Activated B cell treated with CpG ODN at 0.5 μM for 24 hours (primary cell): ENCODE results near the gene AGBL3. TPM values are rescaled to one million over a fixed set of nuclear protein-coding genes. Genes with fewer than 3 reads are reported as not detected.
"Not testable (repeated sequence)": the region's sequence is repeated elsewhere in the genome, so short reads cannot be mapped to it uniquely, and the experiment has no call there.

Experiments
- ATAC-seq: fragments of 200-7000 bp; cut with Tn5 transposase; one replicate; pipeline ENCODE4 v1.10.0; 2021; ENCODE audit warnings: low read depth, mild to moderate bottlenecking, moderate library complexity
- CTCF ChIA-PET: fragments of 350-600 bp; sonication (Branson Sonifier 250); formaldehyde crosslinking; loops from one replicate; lab custom pipeline; 2021; ENCODE audit warnings: antibody characterized with exemption; lab: Charles Lee
- POLR2A ChIA-PET: fragments of 350-600 bp; sonication (Branson Sonifier 250); formaldehyde crosslinking; loops from one replicate; lab custom pipeline; 2021; ENCODE audit warnings: antibody characterized with exemption; lab: Charles Lee
- DNase-seq: peaks from one replicate; pipeline ENCODE4 v3.0.0; 2022
- H3K27ac Mint-ChIP-seq: one replicate; pipeline ENCODE4 v1.8.0; 2020; ENCODE audit warnings: mixed read lengths
- H3K27me3 Mint-ChIP-seq: one replicate; pipeline ENCODE4 v1.8.0; 2021; ENCODE audit warnings: mixed read lengths
- H3K36me3 Mint-ChIP-seq: one replicate; pipeline ENCODE4 v1.8.0; 2021; ENCODE audit warnings: low read depth, mixed read lengths
- H3K4me1 Mint-ChIP-seq: one replicate; pipeline ENCODE4 v1.8.0; 2021; ENCODE audit warnings: mixed read lengths
- H3K4me3 Mint-ChIP-seq: one replicate; pipeline ENCODE4 v1.8.0; 2020; ENCODE audit warnings: mild to moderate bottlenecking, mixed read lengths
- H3K9me3 Mint-ChIP-seq: one replicate; pipeline ENCODE4 v1.8.0; 2020; ENCODE audit warnings: mixed read lengths
- intact Hi-C: fragments of 100-400 bp; cut with micrococcal nuclease; formaldehyde crosslinking; loops from one replicate; pipeline ENCODE4 v1.15.1; 2024
- total RNA-seq: library from RNA; stranded (reverse); gene quantifications from 2 replicates; pipeline ENCODE4 v1.2.3, GENCODE V29; 2022
- TF ChIP-seq, protein P1 (sequence below): fragments of 200-600 bp; IDR thresholded peaks from one replicate; pipeline ENCODE4 v1.8.0; 2022; ENCODE audit warnings: antibody characterized with exemption, mild to moderate bottlenecking

AGBL3 gene
- total RNA-seq, 1 donor from 2014 or later: 9.6 TPM

DNA sequence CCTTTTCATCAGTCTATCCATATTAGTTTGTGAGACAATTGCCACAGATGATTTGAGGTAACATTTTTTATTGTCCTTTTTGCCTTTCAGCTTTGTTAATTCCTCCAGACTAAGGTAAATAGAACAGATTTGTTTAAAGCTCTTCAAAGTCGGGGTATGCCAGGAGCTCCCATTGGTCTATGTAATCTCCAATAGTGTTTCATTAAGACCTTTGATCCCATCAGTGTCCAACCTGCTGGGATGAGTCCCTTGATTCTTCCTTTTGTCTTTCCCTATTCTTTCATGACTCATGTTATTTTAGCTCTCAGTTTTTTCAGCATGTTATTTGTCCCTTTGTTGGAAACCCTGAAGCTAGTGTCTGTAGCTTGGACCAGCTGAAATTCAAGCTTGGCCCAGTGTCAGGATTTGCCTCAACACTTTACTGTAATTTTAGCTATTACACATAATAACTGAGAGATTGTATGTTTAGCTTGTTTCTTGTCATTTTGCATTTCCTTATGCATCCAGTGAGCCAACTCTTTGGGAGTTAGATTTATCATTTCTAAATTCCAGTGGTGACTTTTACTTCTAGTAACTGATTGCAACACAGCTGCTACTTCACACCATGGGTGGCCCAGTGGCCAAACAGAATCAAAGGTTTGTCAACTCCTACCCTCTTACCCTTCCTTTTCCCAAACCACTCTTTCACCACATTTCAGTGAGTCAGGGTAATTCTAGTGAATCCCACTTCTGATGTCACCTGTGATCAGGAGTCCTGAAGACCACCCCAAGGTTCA lies 15.3 kb downstream of the AGBL3 start:
- ATAC-seq (no peak), DNase-seq (no peak)
- Mint-ChIP-seq H3K4me3 (no peak overlapping the region), H3K9me3 (peaks cover under 1% of the 10 kb centered on the region), H3K27me3 (no peaks in the 10 kb centered on the region), H3K27ac (no peak overlapping the region), H3K4me1 (no peaks in the 10 kb centered on the region), H3K36me3 (peaks cover 20% of the 10 kb centered on the region)
- intact Hi-C loops: no loop called here
- TF ChIP-seq, protein P1, sequence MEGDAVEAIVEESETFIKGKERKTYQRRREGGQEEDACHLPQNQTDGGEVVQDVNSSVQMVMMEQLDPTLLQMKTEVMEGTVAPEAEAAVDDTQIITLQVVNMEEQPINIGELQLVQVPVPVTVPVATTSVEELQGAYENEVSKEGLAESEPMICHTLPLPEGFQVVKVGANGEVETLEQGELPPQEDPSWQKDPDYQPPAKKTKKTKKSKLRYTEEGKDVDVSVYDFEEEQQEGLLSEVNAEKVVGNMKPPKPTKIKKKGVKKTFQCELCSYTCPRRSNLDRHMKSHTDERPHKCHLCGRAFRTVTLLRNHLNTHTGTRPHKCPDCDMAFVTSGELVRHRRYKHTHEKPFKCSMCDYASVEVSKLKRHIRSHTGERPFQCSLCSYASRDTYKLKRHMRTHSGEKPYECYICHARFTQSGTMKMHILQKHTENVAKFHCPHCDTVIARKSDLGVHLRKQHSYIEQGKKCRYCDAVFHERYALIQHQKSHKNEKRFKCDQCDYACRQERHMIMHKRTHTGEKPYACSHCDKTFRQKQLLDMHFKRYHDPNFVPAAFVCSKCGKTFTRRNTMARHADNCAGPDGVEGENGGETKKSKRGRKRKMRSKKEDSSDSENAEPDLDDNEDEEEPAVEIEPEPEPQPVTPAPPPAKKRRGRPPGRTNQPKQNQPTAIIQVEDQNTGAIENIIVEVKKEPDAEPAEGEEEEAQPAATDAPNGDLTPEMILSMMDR: no peak
- ChIA-PET POLR2A (no interaction called here), CTCF (interaction anchor here (1.6 kb wide), 1 partner anchor 16 kb away, joined by 5 read pairs; no protein-coding TSS in a partner anchor)

DNA sequence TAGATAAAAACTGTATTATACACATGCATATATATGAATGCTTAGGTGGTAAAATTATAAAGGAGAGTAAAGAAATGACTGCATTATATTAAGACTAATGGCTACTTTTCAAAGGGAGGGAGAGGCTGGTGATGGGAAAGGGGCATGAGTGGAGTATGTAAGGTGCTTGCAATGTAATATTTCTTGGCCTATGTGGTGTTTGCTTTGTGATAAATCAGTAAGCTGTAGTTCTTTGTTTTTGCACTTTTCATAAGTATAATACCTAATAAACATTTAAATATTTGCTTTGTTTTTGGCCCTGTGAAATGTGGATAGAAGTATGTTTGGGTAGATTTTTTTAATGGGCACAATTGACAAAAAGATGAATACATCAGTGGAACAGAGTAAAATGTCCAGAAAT lies 25.9 kb downstream of the AGBL3 start:
- H3K27me3 Mint-ChIP-seq: peaks cover 2% of the 10 kb centered on the region
- no peaks in the 10 kb centered on the region for H3K36me3 Mint-ChIP-seq
- no peak overlapping the region for H3K27ac Mint-ChIP-seq
- H3K9me3 Mint-ChIP-seq: peaks cover 4% of the 10 kb centered on the region
- TF ChIP-seq, protein P1: no peak
- DNase-seq (no peak), ATAC-seq (no peak)
- H3K4me1 Mint-ChIP-seq: no peaks in the 10 kb centered on the region
- ChIA-PET POLR2A (no interaction called here), CTCF (no interaction called here)
- H3K4me3 Mint-ChIP-seq: no peak overlapping the region
- intact Hi-C loops: no loop called here

DNA sequence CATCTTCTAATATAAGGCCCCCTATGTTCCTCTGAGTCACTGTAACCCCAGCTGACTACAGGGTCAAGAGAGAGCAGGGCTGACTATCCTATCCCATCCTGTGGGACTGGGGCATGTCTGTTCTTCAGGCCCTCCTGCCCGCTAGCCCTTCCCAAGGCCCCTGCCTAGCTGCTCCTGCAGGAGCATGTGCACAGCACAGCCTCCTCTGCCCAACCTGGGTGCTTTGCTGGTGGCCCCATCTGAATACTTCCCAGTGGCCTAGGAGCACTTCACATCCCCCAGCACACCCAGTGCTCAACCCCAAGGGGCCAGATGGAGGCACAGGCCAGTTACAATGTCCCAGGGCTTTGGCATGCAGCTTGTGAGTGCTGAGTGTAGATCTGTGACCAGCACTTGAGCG lies 37.3 kb downstream of the AGBL3 start:
- intact Hi-C loops: no loop called here
- no peaks in the 10 kb centered on the region for H3K4me1 Mint-ChIP-seq
- DNase-seq (no peak), ATAC-seq (no peak)
- H3K4me3 Mint-ChIP-seq: no peak overlapping the region
- TF ChIP-seq, protein P1: no peak
- peaks cover 11% of the 10 kb centered on the region for H3K9me3 Mint-ChIP-seq
- ChIA-PET POLR2A (no interaction called here), CTCF (no interaction called here)
- no peaks in the 10 kb centered on the region for H3K36me3 Mint-ChIP-seq
- H3K27ac Mint-ChIP-seq: no peak overlapping the region
- H3K27me3 Mint-ChIP-seq: no peaks in the 10 kb centered on the region

DNA sequence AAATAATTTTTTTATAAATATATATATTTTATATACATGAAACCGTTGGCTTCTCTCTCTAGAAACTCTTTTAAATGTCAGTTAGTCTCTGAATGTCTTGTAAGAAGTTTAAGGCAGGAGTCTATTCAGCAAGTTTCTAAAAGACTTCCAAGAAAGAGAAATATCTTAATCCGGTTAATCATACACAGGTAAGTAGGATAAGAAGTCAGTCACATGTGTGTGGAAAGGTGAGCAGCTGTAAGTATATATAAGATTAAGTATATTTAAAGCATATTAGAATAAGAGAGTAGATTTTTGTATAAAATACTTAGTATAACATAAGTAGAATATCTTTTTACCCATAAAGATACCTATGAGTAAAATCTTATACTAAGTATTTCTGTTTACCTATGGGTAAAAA lies 48.9 kb downstream of the AGBL3 start:
- ChIA-PET CTCF (no interaction called here), POLR2A (no interaction called here)
- DNase-seq: no peak
- intact Hi-C loops: no loop called here
- Mint-ChIP-seq H3K9me3 (no peaks in the 10 kb centered on the region), H3K27ac (no peak overlapping the region), H3K4me1 (no peaks in the 10 kb centered on the region), H3K36me3 (no peaks in the 10 kb centered on the region), H3K4me3 (no peak overlapping the region), H3K27me3 (peaks cover 6% of the 10 kb centered on the region)
- TF ChIP-seq, protein P1: no peak
- ATAC-seq: no peak

DNA sequence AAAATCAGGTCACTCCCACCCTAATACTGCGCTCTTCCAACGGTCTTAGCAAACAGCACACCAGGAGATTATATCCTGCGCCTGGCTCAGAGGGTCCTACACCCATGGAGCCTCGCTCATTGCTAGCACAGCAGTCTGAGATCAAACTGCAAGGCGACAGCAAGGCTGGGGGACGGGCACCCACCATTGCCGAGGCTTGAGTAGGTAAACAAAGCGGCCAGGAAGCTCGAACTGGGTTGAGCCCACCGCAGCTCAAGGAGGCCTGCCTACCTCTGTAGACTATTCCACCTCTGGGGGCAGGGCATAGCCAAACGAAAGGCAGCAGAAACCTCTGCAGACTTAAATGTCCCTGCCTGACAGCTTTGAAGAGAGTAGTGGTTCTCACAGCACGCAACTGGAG lies 80.7 kb downstream of the AGBL3 start:
- H3K36me3 Mint-ChIP-seq, H3K27me3 Mint-ChIP-seq, POLR2A ChIA-PET, H3K27ac Mint-ChIP-seq, H3K9me3 Mint-ChIP-seq, intact Hi-C loops, DNase-seq, ATAC-seq, H3K4me1 Mint-ChIP-seq, H3K4me3 Mint-ChIP-seq: not testable (repeated sequence)
- CTCF ChIA-PET: interaction anchor here (0.8 kb wide), 1 partner anchor 232 kb away, joined by 3 read pairs; no protein-coding TSS in a partner anchor
